HEK293 (cell line): ENCODE data around the gene UNC5CL.

Experiments used
- AEBP2 ChIP-seq: fragments of 450-650 bp; formaldehyde crosslinking; IDR thresholded peaks from 2 replicates; pipeline ENCODE4 v1.5.1; 2016; ENCODE audit warnings: missing biosample characterization, missing genetic modification characterization, borderline replicate concordance
- BCL11B ChIP-seq: fragments of 450-650 bp; formaldehyde crosslinking; IDR thresholded peaks from 2 replicates; pipeline ENCODE4 v1.5.1; 2016; ENCODE audit warnings: low read depth, missing biosample characterization, missing genetic modification characterization
- HOXA7 ChIP-seq: sonication (generic); formaldehyde crosslinking; IDR thresholded peaks from 2 replicates; pipeline ENCODE4 v1.8.1; 2022; ENCODE audit warnings: missing genetic modification reagents, borderline replicate concordance
- KLF10 ChIP-seq: fragments of 450-650 bp; IDR thresholded peaks from 2 replicates; pipeline ENCODE4 v1.5.1; 2018; ENCODE audit warnings: missing biosample characterization, mild to moderate bottlenecking, missing genetic modification characterization
- KLF16 ChIP-seq: fragments of 450-650 bp; formaldehyde crosslinking; IDR thresholded peaks from 2 replicates; pipeline ENCODE4 v1.5.1; 2017; ENCODE audit warnings: missing biosample characterization, missing genetic modification characterization
- PRDM1 ChIP-seq: fragments of 450-650 bp; formaldehyde crosslinking; IDR thresholded peaks from 2 replicates; pipeline ENCODE4; 2016; ENCODE audit warnings: missing biosample characterization, missing genetic modification characterization
- ZBTB17 ChIP-seq: fragments of 450-650 bp; formaldehyde crosslinking; IDR thresholded peaks from 2 replicates; pipeline ENCODE4 v1.5.1; 2016; ENCODE audit warnings: missing biosample characterization, missing genetic modification characterization
- ZBTB49 ChIP-seq: fragments of 450-650 bp; formaldehyde crosslinking; IDR thresholded peaks from 2 replicates; pipeline ENCODE4 v1.5.1; 2016; ENCODE audit warnings: missing biosample characterization, missing genetic modification characterization, low read depth
- ZNF114 ChIP-seq: fragments of 450-650 bp; formaldehyde crosslinking; IDR thresholded peaks from 2 replicates; pipeline ENCODE4 v1.5.0; 2017; ENCODE audit warnings: missing biosample characterization, missing genetic modification characterization
- ZNF155 ChIP-seq: fragments of 450-650 bp; formaldehyde crosslinking; IDR thresholded peaks from 2 replicates; pipeline ENCODE4 v1.5.1; 2016; ENCODE audit warnings: missing biosample characterization, missing genetic modification characterization
- ZNF16 ChIP-seq: fragments of 450-650 bp; formaldehyde crosslinking; IDR thresholded peaks from 2 replicates; pipeline ENCODE4 v1.5.1; 2016; ENCODE audit warnings: low read depth, missing biosample characterization, missing genetic modification characterization
- ZNF18 ChIP-seq: fragments of 450-650 bp; formaldehyde crosslinking; IDR thresholded peaks from 2 replicates; pipeline ENCODE4 v1.5.1; 2016; ENCODE audit warnings: missing biosample characterization, missing genetic modification characterization
- ZNF184 ChIP-seq: fragments of 450-650 bp; IDR thresholded peaks from 2 replicates; pipeline ENCODE4 v1.5.1; 2018; ENCODE audit warnings: missing biosample characterization, mild to moderate bottlenecking, missing genetic modification characterization
- ZNF211 ChIP-seq: fragments of 450-650 bp; formaldehyde crosslinking; IDR thresholded peaks from 2 replicates; pipeline ENCODE4 v1.5.1; 2016; ENCODE audit warnings: low read depth, missing biosample characterization, missing genetic modification characterization
- ZNF280D ChIP-seq: fragments of 450-650 bp; formaldehyde crosslinking; IDR thresholded peaks from 2 replicates; pipeline ENCODE4 v1.5.1; 2016; ENCODE audit warnings: missing biosample characterization, missing genetic modification characterization
- ZNF302 ChIP-seq: fragments of 450-650 bp; formaldehyde crosslinking; IDR thresholded peaks from 2 replicates; pipeline ENCODE4 v1.5.1; 2016; ENCODE audit warnings: missing biosample characterization, missing genetic modification characterization, low read depth
- ZNF311 ChIP-seq: fragments of 450-650 bp; formaldehyde crosslinking; IDR thresholded peaks from 2 replicates; pipeline ENCODE4 v1.5.1; 2017; ENCODE audit warnings: missing biosample characterization, missing genetic modification characterization, borderline replicate concordance
- ZNF366 ChIP-seq: fragments of 450-650 bp; formaldehyde crosslinking; conservative IDR thresholded peaks from 2 replicates; pipeline ENCODE4 v1.5.1; 2016; ENCODE audit warnings: missing biosample characterization, missing genetic modification characterization
- ZNF501 ChIP-seq: fragments of 450-650 bp; formaldehyde crosslinking; IDR thresholded peaks from 2 replicates; pipeline ENCODE4 v1.5.1; 2016; ENCODE audit warnings: missing biosample characterization, missing genetic modification characterization
- ZNF514 ChIP-seq: fragments of 450-650 bp; formaldehyde crosslinking; IDR thresholded peaks from 2 replicates; pipeline ENCODE4 v1.5.1; 2016; ENCODE audit warnings: missing biosample characterization, missing genetic modification characterization
- ZNF529 ChIP-seq: fragments of 450-650 bp; formaldehyde crosslinking; IDR thresholded peaks from 2 replicates; pipeline ENCODE4 v1.5.1; 2017; ENCODE audit warnings: missing genetic modification characterization, missing biosample characterization; ENCODE audit not compliant: insufficient replicate concordance
- ZNF530 ChIP-seq: fragments of 450-650 bp; formaldehyde crosslinking; IDR thresholded peaks from 2 replicates; pipeline ENCODE4 v1.5.1; 2016; ENCODE audit warnings: low read depth, missing biosample characterization, missing genetic modification characterization
- ZNF555 ChIP-seq: fragments of 450-650 bp; formaldehyde crosslinking; conservative IDR thresholded peaks from 2 replicates; pipeline ENCODE4 v1.5.1; 2017; ENCODE audit warnings: missing biosample characterization, mild to moderate bottlenecking, missing genetic modification characterization, inconsistent platforms
- ZNF560 ChIP-seq: fragments of 450-650 bp; formaldehyde crosslinking; IDR thresholded peaks from 2 replicates; pipeline ENCODE4 v1.5.1; 2017; ENCODE audit warnings: missing biosample characterization, missing genetic modification characterization, borderline replicate concordance
- ZNF571 ChIP-seq: fragments of 450-650 bp; formaldehyde crosslinking; IDR thresholded peaks from 2 replicates; pipeline ENCODE4 v1.5.0; 2017; ENCODE audit warnings: missing biosample characterization, missing genetic modification characterization
- ZNF580 ChIP-seq: fragments of 450-650 bp; formaldehyde crosslinking; IDR thresholded peaks from 2 replicates; pipeline ENCODE4 v1.5.1; 2016; ENCODE audit warnings: missing biosample characterization, missing genetic modification characterization
- ZNF677 ChIP-seq: fragments of 450-650 bp; IDR thresholded peaks from 2 replicates; pipeline ENCODE4 v1.5.0; 2018; ENCODE audit warnings: missing biosample characterization, mild to moderate bottlenecking, missing genetic modification characterization, moderate library complexity
- ZNF707 ChIP-seq: fragments of 450-650 bp; formaldehyde crosslinking; IDR thresholded peaks from 2 replicates; pipeline ENCODE4 v1.5.1; 2016; ENCODE audit warnings: missing biosample characterization, missing genetic modification characterization
- ZNF768 ChIP-seq: fragments of 450-650 bp; formaldehyde crosslinking; IDR thresholded peaks from 2 replicates; pipeline ENCODE4 v1.5.1; 2018; ENCODE audit warnings: missing biosample characterization, mild to moderate bottlenecking, missing genetic modification characterization
- ZNF785 ChIP-seq: fragments of 450-650 bp; formaldehyde crosslinking; IDR thresholded peaks from 2 replicates; pipeline ENCODE4 v1.5.1; 2016; ENCODE audit warnings: missing biosample characterization, missing genetic modification characterization
- ZNF791 ChIP-seq: fragments of 450-650 bp; formaldehyde crosslinking; IDR thresholded peaks from 2 replicates; pipeline ENCODE4 v1.5.1; 2016; ENCODE audit warnings: missing biosample characterization, missing genetic modification characterization
- ZNF837 ChIP-seq: fragments of 450-650 bp; formaldehyde crosslinking; IDR thresholded peaks from 2 replicates; pipeline ENCODE4 v1.5.1; 2016; ENCODE audit warnings: missing biosample characterization, missing genetic modification characterization
- ZSCAN16 ChIP-seq: fragments of 450-650 bp; formaldehyde crosslinking; IDR thresholded peaks from 2 replicates; pipeline ENCODE4 v1.5.1; 2016; ENCODE audit warnings: missing biosample characterization, missing genetic modification characterization

UNC5CL gene

GRCh38 chr6:41073203-41073967 is 34.4 kb upstream of the UNC5CL start (continued):
- TF ChIP-seq ZNF311 (no peak), ZNF555 (no peak), ZNF529 (tag by site-specific recombination) (no peak), ZNF571 (tag by site-specific recombination) (no peak), ZNF18 (tag by site-specific recombination) (no peak), BCL11B (no peak; the same call in 1 of the 2 replicates), HOXA7 (CRISPR knock-in tag) (no peak), ZNF530 (no peak), ZSCAN16 (tag by site-specific recombination) (no peak), ZNF837 (tag by site-specific recombination) (no peak), ZNF211 (tag by site-specific recombination) (no peak), ZNF302 (tag by site-specific recombination) (no peak), ZNF114 (tag by site-specific recombination) (no peak), ZNF280D (tag by site-specific recombination) (no peak), ZNF184 (tag by site-specific recombination) (no peak), ZNF501 (peak; percentile 77; the same call in 1 of the 2 replicates), ZBTB49 (tag by site-specific recombination) (no peak), ZBTB17 (tag by site-specific recombination) (no peak), ZNF785 (tag by site-specific recombination) (no peak), PRDM1 (no peak), ZNF560 (no peak), ZNF791 (tag by site-specific recombination) (0 out of 2 replicates have a peak, but pooled peaks have one; percentile 14), ZNF366 (no peak), ZNF768 (tag by site-specific recombination) (no peak), ZNF514 (no peak), ZNF677 (tag by site-specific recombination) (0 out of 2 replicates have a peak, but pooled peaks have one; percentile 36), KLF16 (peak; percentile 64; the same call in 1 of the 2 replicates), ZNF707 (tag by site-specific recombination) (no peak), ZNF155 (no peak), KLF10 (tag by site-specific recombination) (peak; percentile 68), ZNF580 (tag by site-specific recombination) (no peak), AEBP2 (tag by site-specific recombination) (no peak), ZNF16 (tag by site-specific recombination) (no peak)
